Activated T-cell treated with anti-CD3 and anti-CD28 coated beads for 4 hours (primary cell): Measurements from ENCODE around the gene XCR1.
"Not testable (repeated sequence)": the region's sequence is repeated elsewhere in the genome, so short reads cannot be mapped to it uniquely, and the experiment has no call there.

Experiments used
- DNase-seq: peaks from one replicate; pipeline ENCODE4 v3.0.0-alpha.2; 2020

XCR1 gene

DNA sequence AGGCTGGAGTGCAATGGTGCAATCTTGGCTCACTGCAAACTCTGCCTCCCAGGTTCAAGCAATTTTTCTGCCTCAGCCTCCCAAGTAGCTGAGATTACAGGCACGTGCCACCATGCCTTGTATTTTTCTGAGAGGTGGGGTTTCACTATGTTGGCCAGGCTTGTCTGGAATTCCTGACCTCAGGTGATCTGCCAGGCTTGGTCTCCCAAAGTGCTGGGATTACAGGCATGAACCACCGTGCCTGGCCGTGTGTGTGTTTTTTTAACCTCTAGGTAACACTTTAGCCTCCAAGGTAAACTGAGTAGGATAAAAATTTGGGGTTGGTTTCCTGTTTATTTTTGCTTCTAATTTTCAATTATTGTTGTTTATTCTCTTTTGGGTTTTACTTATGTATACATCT lies 10.8 kb upstream of the XCR1 start:
- not testable (repeated sequence) for DNase-seq

DNA sequence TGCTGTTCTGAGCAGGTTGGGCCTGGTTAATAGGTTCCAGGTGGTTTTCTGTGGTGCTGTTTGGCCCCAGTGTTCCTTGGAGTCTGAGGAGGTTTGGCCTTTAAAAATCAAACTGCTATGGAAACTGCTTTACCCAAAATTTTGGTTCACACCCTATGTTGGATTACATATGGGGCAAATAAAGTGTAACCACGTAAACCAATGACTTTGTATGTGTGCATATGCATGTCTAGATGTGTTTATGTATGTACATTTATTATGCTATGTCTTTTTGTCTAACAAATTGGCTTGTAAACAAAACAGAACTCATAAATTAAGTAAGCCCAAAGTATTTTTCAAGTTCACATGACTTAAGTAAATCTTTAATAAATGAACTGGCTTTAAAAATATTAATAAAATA lies 8.9 kb upstream of the XCR1 start:
- no peak for DNase-seq

DNA sequence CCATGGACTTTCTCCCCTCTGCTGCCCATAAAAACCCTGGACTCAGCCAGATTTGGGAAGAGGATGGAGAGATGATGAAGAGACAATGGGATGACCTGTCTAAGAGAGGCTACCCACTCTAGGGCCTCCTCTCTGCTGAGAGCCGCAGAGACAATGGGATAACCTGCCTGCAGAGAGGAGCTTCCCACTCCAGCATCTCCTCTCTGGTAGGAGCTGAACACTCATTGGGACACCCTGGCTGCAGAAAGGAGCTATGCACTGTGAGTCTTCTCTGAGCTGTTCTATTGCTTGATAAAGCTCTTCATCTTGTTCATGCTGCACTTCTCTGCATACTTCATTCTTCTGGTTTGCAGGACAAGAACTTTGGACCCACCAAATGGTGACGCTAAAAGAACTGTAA lies 4.5 kb upstream of the XCR1 start:
- DNase-seq = no peak

DNA sequence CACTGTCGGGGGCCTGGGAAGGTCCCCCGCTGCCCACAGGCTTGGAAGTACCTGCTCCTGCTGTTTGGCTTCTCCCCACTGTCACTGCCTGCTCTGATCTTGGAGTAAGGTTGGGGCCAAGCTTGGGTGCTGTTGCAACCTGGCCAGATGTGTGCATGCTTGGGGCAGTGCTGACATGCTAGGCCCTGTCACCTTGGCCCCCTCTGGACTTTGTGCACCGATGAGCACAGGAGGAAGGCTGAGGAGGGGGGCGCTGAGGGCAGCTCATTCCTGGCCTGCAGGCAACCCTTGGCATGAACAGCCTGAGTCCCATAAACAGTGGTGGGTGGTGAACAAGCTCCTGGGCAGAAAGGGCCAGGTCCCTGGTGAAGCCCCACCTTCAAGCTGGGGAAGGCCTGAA lies 4.0 kb upstream of the XCR1 start:
- no peak for DNase-seq

DNA sequence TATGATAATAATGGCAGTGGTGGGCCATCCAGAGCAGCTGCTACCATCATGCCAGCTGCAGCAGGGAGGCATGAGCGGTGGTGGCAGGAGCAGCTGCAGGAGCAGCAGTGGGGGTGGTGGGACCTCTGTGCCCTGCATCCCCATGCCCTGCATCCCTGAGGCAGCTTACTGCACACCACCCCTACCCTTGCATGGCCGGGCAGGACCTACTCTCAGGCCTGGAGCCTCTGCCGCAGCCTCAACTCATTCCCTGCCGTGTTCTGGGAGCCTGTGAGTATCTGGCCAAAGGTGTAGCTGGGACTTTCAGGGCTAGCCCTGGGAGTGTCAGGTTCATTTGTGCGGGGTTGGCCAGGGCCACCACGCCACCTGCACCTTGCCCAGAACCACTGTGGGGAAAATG lies 3.3 kb upstream of the XCR1 start:
- no peak for DNase-seq

DNA sequence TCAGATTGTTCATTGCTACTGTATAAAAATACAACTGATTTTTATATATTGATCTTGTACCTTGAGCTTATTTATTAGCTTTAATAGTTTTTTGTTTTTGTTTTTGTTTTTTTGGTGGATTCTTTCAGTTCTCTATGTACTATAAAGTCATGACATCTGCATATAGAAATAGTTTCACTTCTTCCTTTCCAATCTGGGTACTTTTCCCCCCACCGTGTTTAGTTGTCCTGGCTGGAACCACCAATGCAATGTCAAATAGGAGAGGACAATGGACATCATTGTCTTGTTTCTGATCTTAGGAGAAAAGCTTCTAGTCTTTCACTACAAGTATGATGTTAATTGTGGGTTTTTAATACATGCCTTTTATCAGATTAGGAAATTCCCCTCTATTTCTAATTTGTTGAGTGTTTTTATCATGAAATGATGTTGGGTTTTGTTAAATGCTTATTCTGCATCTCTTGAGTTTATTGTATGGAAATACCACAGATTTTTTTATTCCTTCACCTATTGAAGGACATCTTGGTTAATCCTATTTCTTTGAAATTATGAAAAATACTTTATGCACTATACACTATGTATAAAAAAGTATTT lies 2.8 kb upstream of the XCR1 start:
- no peak for DNase-seq

DNA sequence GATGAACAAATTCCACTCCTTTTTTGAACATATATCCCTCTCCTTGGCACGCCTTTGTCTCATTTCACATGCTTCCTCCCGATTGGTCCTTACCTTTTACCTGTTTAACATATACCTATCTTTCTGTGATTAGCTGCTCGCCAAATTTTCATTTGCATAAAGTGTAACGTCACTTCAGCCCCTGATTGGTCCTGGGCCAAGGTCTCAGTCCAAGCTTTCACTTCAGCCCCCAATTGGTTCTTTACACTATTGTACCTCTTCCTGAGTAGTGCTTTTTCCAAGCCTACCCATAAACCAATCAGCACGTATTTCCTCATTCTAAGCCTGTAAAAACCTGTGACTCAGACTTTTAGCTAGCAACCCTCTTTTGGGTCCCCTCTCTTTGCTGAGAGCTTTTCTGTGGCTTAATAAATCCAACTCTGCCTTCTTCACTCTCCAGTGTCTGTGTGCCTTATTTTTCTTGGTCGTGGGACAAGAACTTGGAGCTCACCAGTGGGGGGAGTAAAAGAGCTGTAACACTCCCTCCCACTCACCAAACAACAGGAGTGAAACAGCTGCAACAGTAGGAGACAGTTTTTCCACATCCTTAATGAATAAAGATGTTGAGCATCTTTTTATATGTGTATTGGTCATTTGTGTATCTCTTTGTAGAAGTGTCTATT lies 584 bp upstream of the XCR1 start:
- no peak for DNase-seq

DNA sequence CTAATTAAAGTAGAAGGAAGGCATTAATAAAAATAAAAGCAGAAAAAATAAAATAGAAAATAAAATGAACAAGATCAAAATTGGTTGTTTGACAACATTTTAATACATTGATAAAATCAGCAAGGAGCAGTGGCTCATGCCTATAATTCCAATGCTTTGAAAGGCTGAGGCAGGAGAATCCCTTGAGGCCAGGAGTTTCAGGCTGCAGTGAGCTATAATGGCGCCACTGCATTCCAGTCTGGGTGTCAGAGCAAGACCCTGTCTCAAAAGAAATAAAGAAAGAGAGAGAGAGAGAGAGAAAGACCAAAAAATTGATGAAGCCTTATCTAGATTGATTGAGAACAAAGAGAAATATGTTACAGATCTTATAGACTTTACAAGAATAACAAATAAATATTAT lies 2.1 kb downstream of the XCR1 start:
- DNase-seq = no peak

DNA sequence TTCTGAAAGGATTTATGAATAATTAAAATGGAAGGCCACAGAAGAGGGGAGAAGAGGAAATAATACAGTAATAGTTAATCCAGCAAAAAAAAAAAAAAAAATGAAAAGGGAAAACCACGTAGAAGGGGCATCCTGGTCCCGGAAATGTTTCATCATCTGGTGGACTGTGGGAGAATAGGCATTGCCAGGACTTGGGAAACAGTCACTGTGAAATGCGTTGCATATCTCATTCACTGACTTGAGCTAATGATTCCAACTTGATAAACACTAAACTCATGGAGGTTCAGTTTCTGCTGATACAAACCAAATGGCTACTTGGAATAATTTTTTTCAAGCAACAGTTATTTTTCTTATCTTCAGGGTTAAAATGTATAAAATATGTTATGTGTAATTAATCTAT lies 3.2 kb downstream of the XCR1 start:
- DNase-seq = no peak

DNA sequence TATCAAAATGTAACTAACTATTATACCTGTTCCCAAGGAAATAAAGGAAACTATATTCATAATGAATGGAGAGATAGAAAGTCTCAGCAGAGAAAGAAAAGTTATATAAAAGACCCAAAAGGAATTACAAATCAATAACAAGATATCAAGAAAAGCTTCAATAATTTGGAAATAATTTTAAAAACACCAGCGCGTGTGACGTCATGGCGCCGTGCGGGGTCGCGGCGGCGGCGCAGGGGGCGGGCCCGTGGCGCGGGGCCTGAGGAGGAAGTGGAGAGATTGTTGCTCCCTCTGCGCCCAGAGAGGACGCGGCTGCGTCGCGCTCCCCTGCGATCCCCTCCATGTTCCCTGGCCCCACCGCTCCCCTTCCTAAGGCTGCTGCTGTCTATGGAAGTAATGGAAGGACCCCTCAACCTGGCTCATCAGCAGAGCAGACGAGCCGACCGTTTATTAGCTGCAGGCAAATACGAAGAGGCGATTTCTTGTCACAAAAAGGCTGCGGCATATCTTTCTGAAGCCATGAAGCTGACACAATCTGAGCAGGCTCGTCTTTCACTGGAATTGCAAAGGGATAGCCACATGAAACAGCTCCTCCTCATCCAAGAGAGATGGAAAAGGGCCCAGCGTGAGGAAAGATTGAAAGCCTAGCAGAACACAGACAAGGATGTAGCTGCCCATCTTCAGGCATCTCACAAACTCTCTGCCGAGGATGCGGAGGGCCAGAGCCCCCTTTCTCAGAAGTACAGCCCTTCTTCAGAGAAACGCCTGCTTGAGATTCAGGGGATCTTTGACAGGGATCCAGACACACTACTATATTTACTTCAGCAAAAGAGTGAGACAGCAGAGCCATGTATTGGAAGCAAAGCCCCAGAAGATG lies 4.1 kb downstream of the XCR1 start:
- no peak for DNase-seq

DNA sequence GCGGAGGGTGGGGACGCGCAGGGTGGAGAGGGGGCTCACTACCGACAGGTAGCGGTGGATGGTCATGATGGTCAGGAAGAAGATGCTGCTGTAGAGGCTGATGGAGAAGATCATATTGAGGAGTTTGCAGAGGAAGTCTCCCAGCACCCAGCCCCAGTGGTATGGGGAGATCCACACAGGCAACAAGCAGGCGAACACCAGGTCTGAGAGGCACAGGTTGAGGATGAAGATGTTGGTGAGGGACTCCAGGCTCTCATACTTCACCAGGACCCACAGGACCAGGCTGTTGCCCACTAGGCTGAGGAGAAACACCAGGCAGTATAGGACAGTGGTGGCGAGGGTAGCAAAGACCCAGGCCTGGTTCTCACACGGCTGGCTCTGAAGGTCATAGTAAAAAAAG lies 5.8 kb downstream of the XCR1 start:
- DNase-seq = no peak

DNA sequence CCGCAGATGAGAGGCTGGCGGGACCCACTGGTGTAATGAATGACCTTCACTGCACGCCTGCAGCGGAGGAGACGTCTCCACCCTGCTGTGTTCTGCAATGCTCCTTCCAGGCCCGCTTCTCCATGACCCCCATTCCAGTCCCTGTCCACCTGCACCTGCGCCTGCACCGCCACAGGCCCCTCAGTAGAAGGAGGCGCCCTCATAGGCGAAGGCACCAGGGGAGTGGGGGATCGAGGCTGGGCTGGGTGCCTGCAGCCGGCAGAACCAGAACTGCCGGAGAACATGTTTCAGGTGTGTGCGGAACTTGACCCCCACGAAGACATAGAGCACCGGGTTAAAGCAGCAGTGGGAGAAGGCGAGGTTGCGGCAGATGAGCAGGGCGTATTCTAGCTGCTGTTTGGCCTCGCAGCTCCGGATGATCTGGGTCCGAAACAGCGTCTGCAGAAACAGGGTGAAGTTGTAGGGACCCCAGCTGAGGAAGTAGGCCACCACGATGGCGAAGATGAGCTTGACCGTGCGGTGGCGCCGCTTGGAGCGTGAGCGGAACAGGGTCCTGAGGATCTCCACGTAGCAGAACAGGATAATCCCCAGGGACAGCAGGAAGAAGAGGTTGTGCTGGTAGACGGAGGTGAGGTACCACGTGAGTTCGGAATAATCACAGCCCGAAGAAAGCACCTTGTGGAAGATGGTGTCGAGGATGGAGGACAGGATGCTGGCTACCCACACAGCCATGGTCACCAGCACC lies 6.3 kb downstream of the XCR1 start:
- no peak for DNase-seq

DNA sequence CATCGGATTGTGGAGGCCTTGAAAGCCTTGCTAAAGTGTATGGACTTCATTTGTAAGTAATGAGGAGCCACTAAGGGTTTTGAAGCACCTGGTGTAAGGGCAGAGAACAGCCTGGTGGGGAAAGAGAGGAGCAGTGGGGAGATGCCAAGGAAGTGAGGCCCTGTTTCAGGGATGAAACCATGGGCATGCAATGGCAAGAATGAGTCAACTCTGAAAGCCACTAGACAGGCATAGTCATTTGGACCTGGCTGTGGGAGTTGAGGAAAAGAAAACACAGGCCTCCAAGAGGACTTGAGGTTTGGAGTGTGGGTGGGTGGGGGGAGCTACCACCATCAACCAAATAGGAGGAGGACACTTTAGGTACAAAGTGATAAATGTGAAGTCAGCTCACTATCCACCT lies 7.6 kb downstream of the XCR1 start:
- DNase-seq = no peak

DNA sequence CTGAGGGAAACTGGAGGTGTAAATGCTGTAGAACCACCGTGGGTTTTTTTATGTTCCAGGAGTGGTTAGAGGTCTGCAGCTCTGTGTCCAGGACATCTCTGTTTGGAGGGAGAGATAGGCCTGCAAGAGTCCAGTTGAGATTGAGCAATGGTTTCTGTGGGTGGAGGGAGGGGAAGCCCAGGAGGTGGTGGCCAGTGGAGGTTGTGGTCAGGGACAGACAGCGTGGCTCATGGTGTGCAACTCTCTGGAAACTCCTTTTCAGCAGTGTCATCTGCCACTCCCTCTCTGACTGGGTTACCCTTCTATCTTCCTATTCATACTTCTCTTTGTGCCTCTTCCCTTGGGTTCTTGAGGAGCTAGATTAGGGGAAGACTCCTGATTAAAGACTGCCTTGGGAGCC lies 9.6 kb downstream of the XCR1 start:
- no peak for DNase-seq

DNA sequence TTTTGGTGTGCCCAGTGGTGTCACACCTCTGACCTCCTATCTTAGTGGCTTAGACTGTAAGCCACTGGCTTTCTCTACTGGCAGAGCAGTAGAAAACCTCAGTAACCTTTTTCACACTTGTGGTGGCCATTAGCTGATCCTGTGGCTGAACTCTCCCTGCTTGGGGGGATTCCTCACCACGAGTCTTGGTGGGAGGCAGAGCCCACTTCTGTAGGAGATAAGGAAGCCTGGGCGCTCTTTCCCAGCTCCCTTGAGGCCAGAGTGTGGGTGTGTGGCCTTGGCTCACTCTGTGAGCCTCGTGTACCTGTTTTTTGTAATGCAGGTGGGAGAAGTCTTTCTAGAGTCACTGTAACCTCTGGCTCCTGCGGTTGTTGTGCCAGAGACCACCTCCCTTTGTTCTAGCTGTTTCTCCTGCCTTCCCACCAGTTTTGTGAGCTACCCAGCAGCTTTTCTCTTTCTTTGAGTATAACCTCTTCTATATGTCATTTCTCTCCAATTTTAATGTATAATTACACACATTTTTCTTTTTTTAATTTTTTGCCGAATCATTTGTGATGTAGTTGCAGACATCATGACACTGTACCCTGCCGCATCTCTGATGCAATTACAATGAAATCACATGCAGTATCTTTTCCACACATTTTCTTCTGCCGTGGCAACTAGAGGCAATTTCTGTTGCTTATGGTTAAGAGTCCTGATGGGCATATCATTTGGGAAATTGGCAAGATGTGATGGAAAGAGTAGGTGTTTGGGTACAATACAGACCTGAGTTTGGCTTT lies 13.8 kb downstream of the XCR1 start:
- DNase-seq = no peak

DNA sequence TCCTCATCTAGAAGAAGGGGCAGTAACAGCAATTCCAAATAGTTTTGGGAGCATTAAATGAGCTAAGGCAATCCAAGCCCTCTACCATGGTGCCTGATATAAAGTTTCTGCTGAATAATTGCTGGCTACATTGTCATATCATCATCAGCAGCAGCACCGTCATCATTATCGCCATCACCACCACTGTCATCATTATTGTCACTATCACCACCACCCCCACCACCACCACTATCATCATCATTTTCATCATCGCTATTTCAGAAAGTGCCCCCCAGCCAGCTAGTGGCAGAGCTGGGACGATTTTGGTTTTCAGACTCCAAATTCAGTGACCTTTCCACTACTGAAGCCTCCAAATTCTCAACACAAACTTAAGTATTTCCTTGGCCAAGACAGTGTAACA lies 15.0 kb downstream of the XCR1 start:
- DNase-seq = no peak

DNA sequence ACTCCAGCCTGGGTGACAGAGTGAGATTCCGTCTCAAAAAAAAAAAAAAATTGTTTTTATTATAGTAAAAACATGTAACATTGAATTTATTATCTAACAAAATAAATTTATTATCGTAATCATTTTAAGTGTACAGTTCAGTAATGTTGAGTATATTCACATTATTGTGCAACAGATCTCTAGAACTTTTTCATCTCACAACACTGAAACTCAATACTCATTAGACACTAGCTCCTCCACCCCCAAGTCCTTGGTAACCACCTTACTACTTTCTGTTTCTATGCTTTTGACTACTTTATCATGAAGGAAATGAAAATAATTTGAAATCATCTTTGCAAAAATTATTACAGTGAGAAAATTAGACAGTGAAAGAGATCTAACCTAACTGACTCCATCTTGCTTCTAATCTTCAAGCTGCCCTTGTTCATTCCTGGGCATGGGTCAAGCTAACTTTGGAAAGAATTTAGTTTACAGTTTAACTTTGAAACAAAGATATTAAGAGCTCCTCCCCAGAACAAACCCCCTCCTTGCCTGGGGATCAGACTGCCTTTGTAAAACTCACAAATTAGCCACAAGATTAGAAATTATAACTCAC lies 16.7 kb downstream of the XCR1 start:
- DNase-seq = no peak

DNA sequence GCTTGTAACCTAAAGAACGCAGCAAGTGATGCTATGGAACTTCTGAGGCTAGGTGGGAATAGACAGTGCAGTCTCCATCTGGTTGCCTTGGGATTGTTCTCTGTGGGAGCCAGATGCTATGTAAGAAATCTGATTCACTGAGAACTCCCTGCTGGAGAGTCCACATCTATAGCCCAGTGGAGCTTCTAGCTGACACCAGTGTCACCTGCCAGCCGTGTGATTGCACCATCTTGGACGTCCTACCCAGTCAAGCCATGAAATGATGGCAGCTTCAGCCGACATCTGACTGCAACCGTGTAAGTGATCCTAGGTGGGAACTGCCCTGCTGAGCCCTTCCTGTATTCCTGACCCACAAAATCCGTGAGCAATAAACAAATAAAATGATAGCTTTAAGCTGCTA lies 19.2 kb downstream of the XCR1 start:
- no peak for DNase-seq

DNA sequence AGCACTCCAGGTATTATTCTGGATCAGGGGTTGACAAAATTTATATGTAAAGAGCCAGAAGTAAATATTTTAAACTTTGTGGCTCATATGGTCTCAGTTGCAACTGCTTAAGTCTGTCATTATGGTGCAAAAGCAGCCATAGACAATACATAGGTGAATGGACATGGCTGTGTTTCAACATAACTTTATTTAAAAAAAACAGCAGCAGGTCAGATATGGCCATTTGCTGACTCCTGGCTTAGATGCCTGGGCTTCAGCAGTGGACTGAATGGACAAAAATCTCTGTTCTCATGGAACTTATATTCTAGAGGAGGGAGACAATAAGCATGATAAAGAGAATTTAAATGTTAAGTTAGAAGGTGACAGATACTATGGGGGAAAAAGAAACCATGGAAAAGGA lies 20.0 kb downstream of the XCR1 start:
- no peak for DNase-seq

DNA sequence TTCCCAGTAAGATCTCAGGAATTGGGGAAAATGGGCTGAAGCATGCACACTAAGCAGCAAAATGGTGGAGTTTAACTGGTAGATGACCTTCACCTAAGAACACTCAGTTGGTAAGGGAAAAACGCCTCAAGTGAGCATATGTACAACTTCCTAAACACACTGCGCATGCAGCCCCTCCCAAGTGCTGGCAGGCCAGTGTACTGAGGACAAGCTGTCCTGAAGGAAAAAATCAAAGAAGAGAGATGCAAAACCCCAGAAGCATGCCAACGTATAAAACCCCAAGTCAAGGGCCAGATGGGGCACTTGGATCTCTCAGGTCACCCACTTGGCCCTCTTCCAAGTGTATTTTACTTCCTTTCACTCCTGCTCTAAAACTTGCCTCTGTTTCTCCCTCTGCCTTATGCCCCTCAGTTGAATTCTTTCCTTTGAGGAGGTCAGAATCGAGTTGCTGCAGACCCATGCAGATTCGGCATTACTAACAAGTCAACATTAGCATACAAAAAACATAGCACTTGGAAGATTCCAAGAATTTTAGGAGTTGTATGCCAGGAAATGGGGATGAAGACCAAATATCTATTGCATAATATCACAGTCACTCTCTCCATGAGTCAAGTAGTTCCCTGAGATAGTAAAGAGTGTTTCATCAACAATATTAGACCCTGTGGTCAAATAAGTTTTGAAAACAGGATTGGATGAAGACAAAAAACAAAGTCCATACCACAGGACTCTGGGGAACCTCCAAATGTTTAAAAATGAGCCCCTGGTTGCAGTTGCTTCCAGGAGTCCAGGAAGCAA lies 20.8 kb downstream of the XCR1 start:
- DNase-seq = no peak

DNA sequence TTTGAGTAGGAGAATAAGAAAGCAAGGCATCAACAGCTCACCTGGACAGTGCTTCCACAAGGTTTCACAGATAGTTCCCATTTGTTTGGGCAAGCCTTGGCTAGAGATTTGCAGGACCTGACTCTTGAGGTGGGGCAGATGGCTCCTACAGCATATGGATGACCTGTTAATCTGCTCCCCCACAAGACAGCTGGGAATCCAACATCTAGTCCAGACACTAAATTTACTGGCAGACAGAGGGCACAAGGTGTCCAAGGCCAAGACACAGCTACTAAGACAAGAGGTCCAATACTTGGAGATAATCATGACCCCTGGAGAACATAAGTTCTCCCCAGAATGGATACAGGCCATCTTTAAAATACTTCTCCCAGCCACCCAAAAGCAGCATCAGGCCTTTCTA lies 23.6 kb downstream of the XCR1 start:
- not testable (repeated sequence) for DNase-seq

DNA sequence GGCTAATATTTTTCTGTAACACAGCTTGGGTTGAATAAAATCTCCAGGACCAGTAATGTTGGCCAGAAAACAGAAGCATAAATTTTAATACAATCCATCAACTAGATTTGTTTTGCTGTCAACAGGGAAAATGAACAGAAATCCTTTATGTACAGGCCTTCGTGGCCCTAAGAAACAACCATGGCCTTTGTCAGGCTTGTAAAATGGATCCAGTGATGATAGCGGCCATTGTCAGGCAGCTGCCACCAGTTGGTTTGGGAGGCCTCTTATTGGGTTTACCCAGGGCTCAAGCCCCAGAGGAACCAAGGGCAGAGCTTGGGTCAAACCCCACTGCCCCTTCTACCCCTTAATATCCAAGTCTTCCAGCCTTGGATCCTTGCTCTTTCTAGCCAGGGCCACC lies 26.1 kb downstream of the XCR1 start:
- DNase-seq = no peak
